Loucy (cell line): Measurements from ENCODE around the gene RREB1.

Source experiments
- H2AFZ ChIP-seq: fragments of 200-600 bp; sonication (generic); 2 replicates; pipeline ENCODE4 v1.6.0; 2016; ENCODE audit warnings: antibody characterized with exemption, mild to moderate bottlenecking, low read length, moderate library complexity
- H3F3A ChIP-seq: fragments of 200-600 bp; 2 replicates; pipeline ENCODE4 v1.6.0; 2016; ENCODE audit warnings: antibody characterized with exemption, low read depth, mild to moderate bottlenecking
- H3K27me3 ChIP-seq: fragments of 200-600 bp; sonication (generic); 2 replicates; pipeline ENCODE4 v1.6.1; 2014; ENCODE audit warnings: low read length, mild to moderate bottlenecking; ENCODE audit not compliant: insufficient read depth, poor library complexity, severe bottlenecking
- H3K36me3 ChIP-seq: fragments of 200-600 bp; sonication (generic); 2 replicates; pipeline ENCODE4 v1.6.1; 2016; ENCODE audit warnings: low read length; ENCODE audit not compliant: insufficient read depth
- H3K4me1 ChIP-seq: fragments of 200-600 bp; sonication (generic); 2 replicates; pipeline ENCODE4 v1.5.1; 2014; ENCODE audit warnings: low read length, mild to moderate bottlenecking; ENCODE audit not compliant: insufficient read depth, poor library complexity, severe bottlenecking
- H3K4me2 ChIP-seq: fragments of 200-600 bp; sonication (generic); 2 replicates; pipeline ENCODE4 v1.6.0; 2014; ENCODE audit warnings: antibody characterized with exemption, low read length, low read depth, mild to moderate bottlenecking; ENCODE audit not compliant: poor library complexity, severe bottlenecking
- H3K4me3 ChIP-seq: fragments of 200-600 bp; sonication (generic); 2 replicates; pipeline ENCODE4 v1.5.1; 2014; ENCODE audit warnings: low read length, mild to moderate bottlenecking, mixed read lengths; ENCODE audit not compliant: poor library complexity, severe bottlenecking
- H3K79me2 ChIP-seq: fragments of 200-600 bp; sonication (generic); 2 replicates; pipeline ENCODE4 v1.6.1; 2014; ENCODE audit warnings: low read length; ENCODE audit not compliant: insufficient read depth
- H3K9ac ChIP-seq: fragments of 200-600 bp; sonication (generic); 2 replicates; pipeline ENCODE4 v1.6.0; 2014; ENCODE audit warnings: mild to moderate bottlenecking, low read depth, low read length, moderate library complexity; ENCODE audit not compliant: poor library complexity, severe bottlenecking
- H3K9me2 ChIP-seq: fragments of 200-600 bp; sonication (generic); replicated peaks from 2 replicates; pipeline ENCODE4 v1.6.1; 2016; ENCODE audit warnings: low read depth, low read length, mixed read lengths
- H3K9me3 ChIP-seq: fragments of 200-600 bp; sonication (generic); 2 replicates; pipeline ENCODE4 v1.6.1; 2014; ENCODE audit warnings: mild to moderate bottlenecking, antibody characterized with exemption, low read length, low read depth; ENCODE audit not compliant: insufficient read depth
- H4K20me1 ChIP-seq: fragments of 200-600 bp; sonication (generic); 2 replicates; pipeline ENCODE4 v1.6.0; 2014; ENCODE audit warnings: antibody characterized with exemption, low read length, mild to moderate bottlenecking; ENCODE audit not compliant: insufficient read depth, poor library complexity, severe bottlenecking
- EZH2phosphoT487 ChIP-seq: fragments of 200-600 bp; IDR thresholded peaks from 2 replicates; pipeline ENCODE4 v1.6.1; 2018; ENCODE audit warnings: antibody characterized with exemption, mild to moderate bottlenecking, moderate library complexity, borderline replicate concordance
- TF ChIP-seq, protein P1 (sequence below): fragments of 200-600 bp; sonication (generic); conservative IDR thresholded peaks from 2 replicates; pipeline ENCODE4 v1.5.1; 2014; ENCODE audit warnings: mild to moderate bottlenecking, antibody characterized with exemption, low read length

Gene RREB1

DNA sequence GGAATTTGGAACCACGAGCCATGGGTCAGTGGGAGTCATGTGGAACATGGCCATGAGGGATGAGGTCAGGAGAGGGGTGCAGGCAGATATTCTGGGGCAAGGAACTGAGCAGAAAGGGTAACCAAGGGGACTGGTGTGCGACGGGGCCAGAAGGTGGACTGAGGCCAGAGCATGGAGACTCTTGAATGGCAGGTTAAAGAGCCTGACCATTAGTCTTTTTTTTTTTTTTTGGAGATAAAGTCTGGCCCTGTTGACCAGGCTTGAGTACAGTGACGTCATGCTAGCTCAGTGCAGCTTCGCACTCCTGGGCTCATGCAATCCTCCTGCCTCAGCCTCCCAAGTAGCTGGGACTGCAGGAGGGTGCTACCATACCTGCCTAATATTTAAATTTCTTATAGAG lies 64.0 kb downstream of the RREB1 start:
- Histone ChIP-seq H3K36me3 (peaks cover 4% of the 10 kb centered on the region; the same call in 1 of the 2 replicates), H3K4me3 (no peak overlapping the region), H3K79me2 (peaks cover 98% of the 10 kb centered on the region), H3K27me3 (no peaks in the 10 kb centered on the region), H2AFZ (no peak overlapping the region), H3K4me2 (no peak overlapping the region), H3F3A (no peaks in the 10 kb centered on the region), H3K9me3 (no peaks in the 10 kb centered on the region), H4K20me1 (peaks cover 74% of the 10 kb centered on the region), H3K9me2 (no peaks in the 10 kb centered on the region), H3K4me1 (peaks cover 17% of the 10 kb centered on the region), H3K9ac (no peak overlapping the region)
- TF ChIP-seq, protein P1, sequence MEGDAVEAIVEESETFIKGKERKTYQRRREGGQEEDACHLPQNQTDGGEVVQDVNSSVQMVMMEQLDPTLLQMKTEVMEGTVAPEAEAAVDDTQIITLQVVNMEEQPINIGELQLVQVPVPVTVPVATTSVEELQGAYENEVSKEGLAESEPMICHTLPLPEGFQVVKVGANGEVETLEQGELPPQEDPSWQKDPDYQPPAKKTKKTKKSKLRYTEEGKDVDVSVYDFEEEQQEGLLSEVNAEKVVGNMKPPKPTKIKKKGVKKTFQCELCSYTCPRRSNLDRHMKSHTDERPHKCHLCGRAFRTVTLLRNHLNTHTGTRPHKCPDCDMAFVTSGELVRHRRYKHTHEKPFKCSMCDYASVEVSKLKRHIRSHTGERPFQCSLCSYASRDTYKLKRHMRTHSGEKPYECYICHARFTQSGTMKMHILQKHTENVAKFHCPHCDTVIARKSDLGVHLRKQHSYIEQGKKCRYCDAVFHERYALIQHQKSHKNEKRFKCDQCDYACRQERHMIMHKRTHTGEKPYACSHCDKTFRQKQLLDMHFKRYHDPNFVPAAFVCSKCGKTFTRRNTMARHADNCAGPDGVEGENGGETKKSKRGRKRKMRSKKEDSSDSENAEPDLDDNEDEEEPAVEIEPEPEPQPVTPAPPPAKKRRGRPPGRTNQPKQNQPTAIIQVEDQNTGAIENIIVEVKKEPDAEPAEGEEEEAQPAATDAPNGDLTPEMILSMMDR, result no peak
- TF ChIP-seq EZH2phosphoT487, result no peak

GRCh38 chr6:7172649-7173048 lies 64.9 kb downstream of the RREB1 start:
- Histone ChIP-seq H3F3A (no peaks in the 10 kb centered on the region), H3K4me1 (peaks cover 17% of the 10 kb centered on the region), H3K36me3 (peaks cover 10% of the 10 kb centered on the region), H3K9me2 (no peaks in the 10 kb centered on the region), H3K4me3 (no peak overlapping the region), H3K9me3 (no peaks in the 10 kb centered on the region), H3K4me2 (no peak overlapping the region), H3K79me2 (peaks cover 96% of the 10 kb centered on the region), H3K9ac (no peak overlapping the region), H2AFZ (no peak overlapping the region), H3K27me3 (no peaks in the 10 kb centered on the region), H4K20me1 (peaks cover 70% of the 10 kb centered on the region)
- no peak for TF ChIP-seq EZH2phosphoT487
- TF ChIP-seq, protein P1, result no peak

GRCh38 chr6:7173843-7174503 lies 66.2 kb downstream of the RREB1 start:
- H3K4me2 ChIP-seq, result no peak overlapping the region
- TF ChIP-seq EZH2phosphoT487, result no peak
- TF ChIP-seq, protein P1, result no peak
- no peak overlapping the region for H3K9ac ChIP-seq
- H3K36me3 ChIP-seq, result peaks cover 20% of the 10 kb centered on the region
- no peaks in the 10 kb centered on the region for H3K27me3 ChIP-seq
- H3K4me3 ChIP-seq, result no peak overlapping the region
- H3K4me1 ChIP-seq, result peaks cover 8% of the 10 kb centered on the region
- H3F3A ChIP-seq, result no peaks in the 10 kb centered on the region
- peaks cover 88% of the 10 kb centered on the region for H3K79me2 ChIP-seq
- H3K9me2 ChIP-seq, result no peaks in the 10 kb centered on the region
- no peak overlapping the region for H2AFZ ChIP-seq
- H4K20me1 ChIP-seq, result peaks cover 60% of the 10 kb centered on the region
- no peaks in the 10 kb centered on the region for H3K9me3 ChIP-seq
